NCI-H146 (cell line): ENCODE data around the gene PLEK2.
"Not testable (repeated sequence)": the region's sequence is repeated elsewhere in the genome, so short reads cannot be mapped to it uniquely, and the experiment has no call there.

Experiments
- DNase-seq: peaks from one replicate; lab custom pipeline; 2025; lab: John Stamatoyannopoulos, UW

PLEK2 gene

DNA sequence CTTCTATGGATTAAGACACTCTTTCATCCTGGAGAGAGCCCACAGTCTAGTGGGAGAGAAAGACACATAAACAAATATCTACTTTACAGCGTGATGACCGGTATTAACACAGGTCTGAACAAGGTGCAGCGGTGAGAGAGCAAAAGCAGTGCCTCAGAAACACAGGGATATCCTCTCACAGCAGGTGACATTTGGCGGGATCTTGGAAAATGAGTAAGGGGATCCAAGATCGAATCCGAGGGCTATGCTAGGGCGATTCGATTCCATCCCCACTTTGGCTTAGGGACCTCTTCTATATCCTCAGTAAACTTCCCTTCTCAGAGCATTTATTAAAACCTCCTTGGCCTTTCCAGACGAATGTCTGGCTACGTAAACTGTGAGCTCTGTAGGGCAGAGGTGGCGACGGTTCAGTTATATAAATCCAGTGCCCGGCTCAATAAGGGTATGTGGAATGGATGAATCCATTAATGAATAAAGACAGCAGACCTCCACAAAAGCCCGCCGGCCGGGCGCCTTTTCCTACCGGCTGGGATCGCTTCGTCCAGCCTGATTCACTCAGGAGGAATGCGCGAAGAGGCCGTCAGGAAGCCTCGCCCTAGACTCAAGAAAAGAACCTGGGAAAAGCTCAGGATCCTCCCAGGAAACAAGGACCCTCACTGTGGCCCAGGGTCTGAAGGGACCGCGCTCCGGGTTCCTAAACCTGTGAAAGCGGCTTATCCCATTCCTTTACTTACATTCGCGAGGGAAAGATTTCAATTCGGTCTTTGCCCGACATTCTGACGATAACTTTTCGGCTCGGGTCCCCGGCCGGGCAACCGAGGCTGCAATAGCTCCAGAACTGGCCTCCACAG, 52.8 kb downstream of the PLEK2 start:
- DNase-seq = peak; percentile 9

- DNase-seq = no peak
Measured at GRCh38 chr14:67357969-67358354, 54.0 kb downstream of the PLEK2 start.

DNA sequence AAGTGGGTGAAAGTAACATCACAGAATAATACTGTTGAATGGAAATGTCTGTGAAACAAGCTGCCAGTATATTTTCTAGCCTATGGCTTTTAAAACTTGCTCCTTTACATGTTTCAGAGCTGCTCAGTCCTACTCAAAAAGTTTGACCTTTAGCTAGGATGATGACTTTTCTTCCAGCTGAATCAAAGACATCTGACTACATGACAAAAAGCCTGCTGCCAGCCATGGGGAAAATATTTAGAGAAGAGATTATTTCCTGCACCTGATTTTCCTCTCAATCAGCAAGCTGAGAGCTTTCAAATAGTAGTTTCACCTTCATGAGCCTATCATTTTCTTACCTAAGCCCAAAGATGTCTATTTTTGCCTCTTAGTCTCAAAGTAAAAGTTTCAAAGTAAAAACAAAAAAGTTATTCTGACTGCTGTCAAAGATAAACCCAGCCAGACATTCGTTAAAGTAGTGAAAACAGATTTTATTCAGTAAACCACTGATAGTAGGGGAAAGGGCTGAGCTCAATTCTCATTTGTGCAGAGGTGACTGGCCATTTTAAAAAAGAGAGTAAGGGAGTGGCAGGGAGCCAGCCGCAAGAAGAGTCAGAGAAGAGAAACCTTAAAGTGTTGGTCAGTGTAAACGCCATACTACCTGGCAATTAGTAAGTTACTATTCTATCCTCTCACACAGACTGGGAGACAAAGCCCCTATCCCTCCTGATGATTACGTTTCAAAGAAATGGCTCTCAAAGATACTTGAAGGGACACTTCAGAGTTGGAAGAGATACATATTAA, 54.6 kb downstream of the PLEK2 start:
- DNase-seq = no peak

DNA sequence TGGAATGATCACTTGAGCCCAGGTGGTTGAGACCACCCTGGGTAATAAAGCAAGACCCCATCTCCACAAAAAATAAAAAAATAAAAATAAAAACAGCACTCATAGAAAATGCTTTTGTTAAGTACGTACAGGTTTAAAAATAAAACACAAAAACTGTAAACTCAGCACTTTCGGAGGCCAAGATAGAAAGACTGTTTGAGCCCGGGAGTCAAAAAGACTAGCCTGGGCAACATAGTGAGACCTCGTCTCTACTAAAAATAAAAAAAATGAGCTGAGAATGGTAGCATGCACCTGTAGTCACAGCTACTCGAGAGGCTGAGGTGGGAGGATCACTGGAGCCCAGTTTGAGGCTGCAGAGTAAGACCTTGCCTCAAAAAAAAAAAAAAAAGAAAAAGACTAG, 59.9 kb downstream of the PLEK2 start:
- no peak for DNase-seq

GRCh38 chr14:67345583-67345982, 66.4 kb downstream of the PLEK2 start:
- DNase-seq = no peak

DNA sequence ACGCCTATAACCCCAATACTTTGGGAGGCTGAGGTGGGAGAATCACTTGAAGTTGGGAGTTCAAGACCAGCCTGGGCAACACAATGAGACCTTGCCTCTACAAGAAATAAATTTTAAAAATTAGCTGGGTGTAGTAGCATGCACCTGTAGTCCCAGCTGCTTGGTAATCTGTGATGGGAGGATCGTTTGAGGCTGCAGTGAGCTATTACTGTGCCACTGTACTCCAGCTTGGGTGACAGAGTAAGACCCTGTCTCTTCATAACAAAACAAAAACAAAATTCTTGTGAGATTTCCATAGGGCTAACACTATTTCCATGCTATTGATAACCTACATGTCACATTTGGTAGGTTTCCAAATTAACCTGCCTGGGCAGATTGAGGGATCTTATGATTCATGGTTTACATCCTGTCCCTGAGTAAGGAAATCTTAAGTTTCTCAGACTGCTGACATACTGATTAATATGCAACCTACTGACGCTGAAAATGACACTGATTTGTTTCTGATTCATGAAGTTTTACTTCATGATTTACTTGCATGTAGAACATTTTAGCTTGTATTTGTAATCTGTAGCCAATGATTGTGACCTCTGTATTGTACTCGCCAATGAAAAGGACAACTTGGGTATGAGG, 68.2 kb downstream of the PLEK2 start:
- DNase-seq = no peak

DNA sequence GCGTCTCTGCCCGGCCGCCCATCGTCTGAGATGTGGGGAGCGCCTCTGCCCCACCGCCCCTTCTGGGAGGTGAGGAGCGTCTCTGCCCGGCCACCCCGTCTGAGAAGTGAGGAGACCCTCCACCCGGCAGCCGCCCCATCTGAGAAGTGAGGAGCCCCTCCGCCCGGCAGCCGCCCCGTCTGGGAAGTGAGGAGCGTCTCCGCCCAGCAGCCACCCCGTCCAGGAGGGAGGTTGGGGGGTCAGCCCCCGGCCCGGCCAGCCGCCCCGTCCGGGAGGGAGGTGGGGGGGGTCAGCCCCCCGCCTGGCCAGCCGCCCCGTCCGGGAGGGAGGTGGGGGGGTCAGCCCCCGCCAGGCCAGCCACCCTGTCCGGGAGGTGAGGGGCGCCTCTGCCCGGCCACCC, 70.7 kb downstream of the PLEK2 start:
- DNase-seq = not testable (repeated sequence)
